Keratinocyte (primary cell): ENCODE measurements around the gene ILK. TPM values are rescaled to one million over a fixed set of nuclear protein-coding genes. Genes with fewer than 3 reads are reported as not detected.

Experiments
- DNase-seq: peaks from one replicate; pipeline ENCODE4 v3.0.0-alpha.2; 2011; ENCODE audit warnings: low read depth, missing footprints, low spot score
- FAIRE-seq: peaks from 2 replicates; lab custom pipeline; 2011; peaks lifted over from hg19 to GRCh38; lab: Jason Lieb, UNC
- H2AFZ ChIP-seq: 2 replicates; pipeline ENCODE4 v1.6.0; 2012; ENCODE audit warnings: low read length, control low read depth, inconsistent platforms; ENCODE audit not compliant: control insufficient read depth
- H3K27ac ChIP-seq: 2 replicates; pipeline ENCODE4 v1.5.1; 2011; ENCODE audit warnings: low read length; ENCODE audit not compliant: control insufficient read depth, insufficient read depth
- H3K27me3 ChIP-seq: 3 replicates; pipeline ENCODE4 v1.6.0; 2011; ENCODE audit warnings: low read length; ENCODE audit not compliant: control insufficient read depth, insufficient read depth; ENCODE audit errors: extremely low read depth
- H3K36me3 ChIP-seq, 2 experiments: 2 replicates in 1 of 2; 3 replicates in 1 of 2; pipeline ENCODE4 v1.5.1; 2011; ENCODE audit warnings: low read length in 2 of 2, mild to moderate bottlenecking in 1 of 2; ENCODE audit not compliant: control insufficient read depth in 2 of 2, insufficient read depth in 2 of 2; ENCODE audit errors: extremely low read depth in 1 of 2
- H3K4me1 ChIP-seq: 3 replicates; pipeline ENCODE4 v1.5.1; 2011; ENCODE audit warnings: low read length; ENCODE audit not compliant: control insufficient read depth, insufficient read depth; ENCODE audit errors: extremely low read depth
- H3K4me2 ChIP-seq: 3 replicates; pipeline ENCODE4 v1.6.0; 2011; ENCODE audit warnings: low read depth, low read length; ENCODE audit not compliant: control insufficient read depth, insufficient read depth; ENCODE audit errors: extremely low read depth
- H3K4me3 ChIP-seq, 3 experiments: fragments of 200-600 bp in 1 of 3; sonication (generic) in 1 of 3; 2 replicates in 2 of 3; 3 replicates in 1 of 3; pipeline ENCODE4 v1.5.1; 2011 to 2016; ENCODE audit warnings: low read length in 3 of 3, mild to moderate bottlenecking in 3 of 3, control low read depth in 2 of 3, inconsistent platforms in 1 of 3, low read depth in 1 of 3, mixed read lengths in 1 of 3, mixed run types in 1 of 3, moderate library complexity in 1 of 3; ENCODE audit not compliant: control insufficient read depth in 2 of 3, insufficient read depth in 2 of 3; ENCODE audit errors: extremely low read depth in 1 of 3
- H3K79me2 ChIP-seq: 2 replicates; pipeline ENCODE4 v1.6.0; 2012; ENCODE audit warnings: low read length; ENCODE audit not compliant: control insufficient read depth, insufficient read depth
- H3K9ac ChIP-seq: 3 replicates; pipeline ENCODE4 v1.6.0; 2011; ENCODE audit warnings: low read length; ENCODE audit not compliant: control insufficient read depth, insufficient read depth; ENCODE audit errors: extremely low read depth
- H3K9me1 ChIP-seq: 3 replicates; pipeline ENCODE4 v1.6.0; 2011; ENCODE audit warnings: low read length; ENCODE audit not compliant: control insufficient read depth, insufficient read depth; ENCODE audit errors: extremely low read depth
- H3K9me3 ChIP-seq: 2 replicates; pipeline ENCODE4 v1.5.1; 2012; ENCODE audit warnings: low read depth, low read length; ENCODE audit not compliant: control insufficient read depth
- H4K20me1 ChIP-seq: 3 replicates; pipeline ENCODE4 v1.6.0; 2011; ENCODE audit warnings: low read length; ENCODE audit not compliant: control insufficient read depth, insufficient read depth; ENCODE audit errors: extremely low read depth
- EZH2 ChIP-seq: IDR thresholded peaks from one replicate; pipeline ENCODE4 v1.6.1; 2012; ENCODE audit warnings: inconsistent platforms, mild to moderate bottlenecking, low read length, moderate library complexity
- dilution Hi-C: fragments of 300-500 bp; cut with MboI; formaldehyde crosslinking; loops from one replicate; pipeline ENCODE4 v1.7.0; 2020; ENCODE audit warnings: low sequenced_read_pairs; ENCODE audit not compliant: extremely low pct_ligation_motif_present
- polyA plus RNA-seq, 5 experiments: library from polyadenylated mRNA; depleted of rRNA in 3 of 5; stranded (reverse) in 3 of 5; stranded (forward) in 1 of 5; unstranded in 1 of 5; fragments of >200 nt; gene quantifications; 1 replicate in 1 of 5; 2 replicates in 3 of 5; 3 replicates in 1 of 5; pipeline versions ENCODE4 v1.2.1 to v1.2.3, GENCODE V29; 2011 to 2012; ENCODE audit warnings: missing spikeins in 2 of 5, low read depth in 1 of 5, low replicate concordance in 1 of 5
- TF ChIP-seq, protein P1 (sequence below), 3 experiments: IDR thresholded peaks in 1 of 3; conservative IDR thresholded peaks in 1 of 3; optimal IDR thresholded peaks in 1 of 3; 2 replicates in 2 of 3; 3 replicates in 1 of 3; pipeline versions ENCODE3 to v1.5.1; 2011; ENCODE audit warnings: low read length in 3 of 3, mild to moderate bottlenecking in 3 of 3, moderate library complexity in 2 of 3, control low read depth in 1 of 3, inconsistent platforms in 1 of 3; ENCODE audit not compliant: insufficient read depth in 2 of 3; ENCODE audit errors: extremely low read depth in 1 of 3

ILK gene
- polyA plus RNA-seq, 1 donor (not counting 4 experiments of a cell fraction or from before 2014, with no cell fraction given), result 117 TPM

DNA sequence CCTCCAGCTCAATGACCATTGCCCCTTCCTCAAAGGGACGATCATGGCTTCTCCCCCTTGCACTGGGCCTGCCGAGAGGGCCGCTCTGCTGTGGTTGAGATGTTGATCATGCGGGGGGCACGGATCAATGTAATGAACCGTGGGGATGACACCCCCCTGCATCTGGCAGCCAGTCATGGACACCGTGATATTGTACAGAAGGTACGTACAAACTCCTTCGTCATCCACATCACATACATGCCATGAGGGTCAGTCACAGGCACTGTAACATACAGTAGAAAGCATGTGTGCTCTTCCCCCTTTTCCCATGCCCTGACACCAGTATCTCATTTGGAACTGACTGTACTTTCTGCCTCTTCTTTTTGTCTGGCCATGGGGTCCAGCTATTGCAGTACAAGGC, 4.4 kb downstream of the ILK start:
- H2AFZ ChIP-seq, result no peak overlapping the region
- DNase-seq (no peak), FAIRE-seq (no peak)
- TF ChIP-seq, protein P1, sequence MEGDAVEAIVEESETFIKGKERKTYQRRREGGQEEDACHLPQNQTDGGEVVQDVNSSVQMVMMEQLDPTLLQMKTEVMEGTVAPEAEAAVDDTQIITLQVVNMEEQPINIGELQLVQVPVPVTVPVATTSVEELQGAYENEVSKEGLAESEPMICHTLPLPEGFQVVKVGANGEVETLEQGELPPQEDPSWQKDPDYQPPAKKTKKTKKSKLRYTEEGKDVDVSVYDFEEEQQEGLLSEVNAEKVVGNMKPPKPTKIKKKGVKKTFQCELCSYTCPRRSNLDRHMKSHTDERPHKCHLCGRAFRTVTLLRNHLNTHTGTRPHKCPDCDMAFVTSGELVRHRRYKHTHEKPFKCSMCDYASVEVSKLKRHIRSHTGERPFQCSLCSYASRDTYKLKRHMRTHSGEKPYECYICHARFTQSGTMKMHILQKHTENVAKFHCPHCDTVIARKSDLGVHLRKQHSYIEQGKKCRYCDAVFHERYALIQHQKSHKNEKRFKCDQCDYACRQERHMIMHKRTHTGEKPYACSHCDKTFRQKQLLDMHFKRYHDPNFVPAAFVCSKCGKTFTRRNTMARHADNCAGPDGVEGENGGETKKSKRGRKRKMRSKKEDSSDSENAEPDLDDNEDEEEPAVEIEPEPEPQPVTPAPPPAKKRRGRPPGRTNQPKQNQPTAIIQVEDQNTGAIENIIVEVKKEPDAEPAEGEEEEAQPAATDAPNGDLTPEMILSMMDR (optimal IDR thresholded peaks at IDR 0.05 in 1 of 3, IDR thresholded peaks at IDR 0.05 in 1 of 3, conservative IDR thresholded peaks at IDR 0.05 in 1 of 3; ENCODE audit: extremely low read depth in 1 of 3, insufficient read depth in 2 of 3, low read length in 3 of 3), result no peak
- TF ChIP-seq EZH2, result no peak
- no peak overlapping the region for H3K4me3 ChIP-seq
- peaks cover 43% of the 10 kb centered on the region for H3K4me1 ChIP-seq
- H3K27me3 ChIP-seq, result no peaks in the 10 kb centered on the region
- peaks cover 27 to 39% of the 10 kb centered on the region in 2 experiments for H3K36me3 ChIP-seq
- H3K27ac ChIP-seq, result no peak overlapping the region
- H3K4me2 ChIP-seq, result no peak overlapping the region
- dilution Hi-C loops, result no loop called here
- H3K79me2 ChIP-seq, result peaks cover 64% of the 10 kb centered on the region
- H3K9me1 ChIP-seq, result no peaks in the 10 kb centered on the region
- H4K20me1 ChIP-seq, result no peaks in the 10 kb centered on the region
- no peaks in the 10 kb centered on the region for H3K9me3 ChIP-seq
- H3K9ac ChIP-seq, result no peak overlapping the region

- no peak overlapping the region for H3K4me2 ChIP-seq
- no peaks in the 10 kb centered on the region for H4K20me1 ChIP-seq
- no peak overlapping the region for H3K4me3 ChIP-seq
- peaks cover 29 to 39% of the 10 kb centered on the region in 2 experiments for H3K36me3 ChIP-seq
- dilution Hi-C loops, result no loop called here
- FAIRE-seq (no peak), DNase-seq (no peak)
- no peaks in the 10 kb centered on the region for H3K27me3 ChIP-seq
- H3K9ac ChIP-seq, result no peak overlapping the region
- peaks cover 45% of the 10 kb centered on the region for H3K4me1 ChIP-seq
- no peaks in the 10 kb centered on the region for H3K9me3 ChIP-seq
- TF ChIP-seq, protein P1 (optimal IDR thresholded peaks at IDR 0.05 in 1 of 3, IDR thresholded peaks at IDR 0.05 in 1 of 3, conservative IDR thresholded peaks at IDR 0.05 in 1 of 3; ENCODE audit: extremely low read depth in 1 of 3, insufficient read depth in 2 of 3, low read length in 3 of 3), result no peak
- no peak for TF ChIP-seq EZH2
- no peak overlapping the region for H3K27ac ChIP-seq
- no peaks in the 10 kb centered on the region for H3K9me1 ChIP-seq
- peaks cover 57% of the 10 kb centered on the region for H3K79me2 ChIP-seq
- H2AFZ ChIP-seq, result no peak overlapping the region
Measured at GRCh38 chr11:6608726-6609501, 5.3 kb downstream of the ILK start.
